ENCODE results near the gene POLR3B. TPM values are rescaled to one million over a fixed set of nuclear protein-coding genes. Genes with fewer than 3 reads are reported as not detected.

The POLR3B gene
- total RNA-seq, 1 donor from 2014 or later = 9.6 TPM

- ATAC-seq = no peak
- H3K36me3 ChIP-seq = no peaks in the 10 kb centered on the region
- H3K27me3 ChIP-seq (ENCODE audit: low read depth) = no peaks in the 10 kb centered on the region
- no peak overlapping the region for H3K4me3 ChIP-seq
- no peak overlapping the region for H3K27ac ChIP-seq
- DNase-seq = no peak
- no peaks in the 10 kb centered on the region for H3K4me1 ChIP-seq
- TF ChIP-seq CTCF (IDR thresholded peaks at IDR 0.05) = no peak
- H3K9me3 ChIP-seq = no peaks in the 10 kb centered on the region
- intact Hi-C loops (cut with DNase I) = no loop called here
These were observed 194.7 kb downstream of the POLR3B start for GRCh38 chr12:106552228-106552627.

Other genes starting within 250 kb of the POLR3B start
- 17.5 TPM for gene NUAK1, start 218.8 kb upstream of the POLR3B start, total RNA-seq
- gene CKAP4, start 109.7 kb upstream of the POLR3B start, total RNA-seq = 32.2 TPM
- 56.1 TPM for gene TCP11L2, start 55.0 kb upstream of the POLR3B start, total RNA-seq
- gene RFX4, start 225.3 kb downstream of the POLR3B start, total RNA-seq = not detected

All from lower lobe of right lung (tissue), 2 donors.